Measurements from ENCODE around the gene HMGA1. TPM values are rescaled to one million over a fixed set of nuclear protein-coding genes. Genes with fewer than 3 reads are reported as not detected.
"Not testable (repeated sequence)": the region's sequence is repeated elsewhere in the genome, so short reads cannot be mapped to it uniquely, and the experiment has no call there.

The HMGA1 gene
- total and polyA plus RNA-seq, 7 donors: 83.5 to 389 (median 134) TPM

DNA sequence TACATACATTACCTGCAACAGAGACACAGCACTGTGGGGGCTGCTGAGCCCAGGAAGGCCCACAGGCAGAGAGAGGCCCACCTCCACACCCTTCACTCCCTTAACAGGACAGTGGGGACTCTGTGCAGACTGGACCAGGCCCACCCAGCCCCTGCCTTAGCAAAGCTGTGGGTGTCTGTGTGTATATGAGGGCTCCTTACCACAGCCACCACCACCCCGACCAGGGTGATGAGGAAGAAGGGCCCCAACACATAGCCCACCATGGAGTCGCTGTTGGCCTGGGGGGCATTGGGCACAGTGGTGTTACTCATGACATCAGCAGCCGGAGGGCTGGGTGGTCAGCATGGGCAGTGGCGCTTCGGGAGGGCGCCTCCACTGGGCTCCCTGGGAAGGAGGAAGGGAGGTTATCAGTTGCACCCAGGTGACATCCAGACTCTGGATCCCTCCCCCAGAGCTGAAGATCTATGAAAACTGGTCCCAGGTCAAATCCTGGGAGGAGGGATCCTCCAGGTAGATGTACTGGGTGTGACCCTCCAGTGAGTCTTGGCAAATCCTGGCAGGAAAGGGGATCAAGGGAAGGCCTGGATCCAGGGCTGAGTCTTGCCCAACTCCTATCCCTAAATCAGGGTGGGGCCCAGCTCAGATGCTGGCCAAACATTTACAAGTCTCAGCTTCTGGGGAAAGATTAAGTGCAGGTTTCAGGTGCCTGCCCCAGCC lies 11.0 kb downstream of the HMGA1 start:
- ATAC-seq (no peak), DNase-seq (no peak)
- H3K36me3 ChIP-seq (ENCODE audit: insufficient read depth in 1 of 2, low read depth in 1 of 2): peaks cover 0 to 12% of the 10 kb centered on the region in 2 donors
- H3K27me3 ChIP-seq (ENCODE audit: insufficient read depth in 3 of 3, low read length in 2 of 3): no peaks in the 10 kb centered on the region
- peak overlapping the region; percentile 72 for H3K4me3 ChIP-seq
- no peaks in the 10 kb centered on the region for H3K9me3 ChIP-seq
- 80 to 88% (median 87%) methylated on average over 3 to 6 of the region's 6 CpGs for WGBS, 3 donors
- TF ChIP-seq, protein P1, sequence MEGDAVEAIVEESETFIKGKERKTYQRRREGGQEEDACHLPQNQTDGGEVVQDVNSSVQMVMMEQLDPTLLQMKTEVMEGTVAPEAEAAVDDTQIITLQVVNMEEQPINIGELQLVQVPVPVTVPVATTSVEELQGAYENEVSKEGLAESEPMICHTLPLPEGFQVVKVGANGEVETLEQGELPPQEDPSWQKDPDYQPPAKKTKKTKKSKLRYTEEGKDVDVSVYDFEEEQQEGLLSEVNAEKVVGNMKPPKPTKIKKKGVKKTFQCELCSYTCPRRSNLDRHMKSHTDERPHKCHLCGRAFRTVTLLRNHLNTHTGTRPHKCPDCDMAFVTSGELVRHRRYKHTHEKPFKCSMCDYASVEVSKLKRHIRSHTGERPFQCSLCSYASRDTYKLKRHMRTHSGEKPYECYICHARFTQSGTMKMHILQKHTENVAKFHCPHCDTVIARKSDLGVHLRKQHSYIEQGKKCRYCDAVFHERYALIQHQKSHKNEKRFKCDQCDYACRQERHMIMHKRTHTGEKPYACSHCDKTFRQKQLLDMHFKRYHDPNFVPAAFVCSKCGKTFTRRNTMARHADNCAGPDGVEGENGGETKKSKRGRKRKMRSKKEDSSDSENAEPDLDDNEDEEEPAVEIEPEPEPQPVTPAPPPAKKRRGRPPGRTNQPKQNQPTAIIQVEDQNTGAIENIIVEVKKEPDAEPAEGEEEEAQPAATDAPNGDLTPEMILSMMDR (IDR thresholded peaks at IDR 0.05): no peak
- peak overlapping the region; percentile 89 for H3K27ac ChIP-seq
- intact Hi-C loops (cut with DNase I): loop anchor here (2.0 kb wide), 2 partner anchors 145 to 167 kb away; partner anchors contain the start of gene NUDT3 (in 2 of the 2)
- peaks cover 32% of the 10 kb centered on the region for H3K4me1 ChIP-seq

DNA sequence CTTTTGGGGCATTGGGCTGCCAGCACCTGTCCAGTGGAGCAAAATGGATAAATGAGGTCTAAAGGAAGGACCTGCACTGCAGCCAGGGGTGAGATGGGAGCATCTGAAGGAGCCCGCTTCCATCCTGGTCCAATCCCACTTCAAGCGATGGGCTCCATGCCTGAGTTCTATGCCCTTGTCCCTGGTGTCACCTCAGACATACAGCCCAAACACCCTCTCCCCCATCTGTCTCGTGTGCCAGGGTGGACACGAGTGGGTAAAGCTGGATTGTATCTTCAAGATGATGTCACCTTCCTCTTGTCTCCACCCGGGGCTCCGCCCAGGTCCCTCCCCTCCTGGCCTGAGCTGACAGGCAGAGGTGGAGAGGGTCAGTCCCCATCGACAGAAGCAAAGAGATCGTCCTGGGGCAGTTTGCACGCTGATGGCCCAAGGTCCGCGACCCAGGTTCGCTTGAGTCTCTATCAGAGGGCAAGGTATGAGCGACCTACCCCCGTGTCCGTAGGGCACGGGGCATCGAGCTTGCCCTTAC lies 11.6 kb downstream of the HMGA1 start:
- DNase-seq (peak; percentile 69 to 85), ATAC-seq (peak; percentile 13 to 54 (median 33))
- TF ChIP-seq, protein P1 (IDR thresholded peaks at IDR 0.05): no peak
- intact Hi-C loops (cut with DNase I): loop anchor here (2.0 kb wide), 2 partner anchors 145 to 167 kb away; partner anchors contain the start of gene NUDT3 (in 2 of the 2)
- Histone ChIP-seq H3K36me3 (ENCODE audit: insufficient read depth in 1 of 2, low read depth in 1 of 2) (peaks cover 0 to 6% of the 10 kb centered on the region in 2 donors), H3K4me3 (peak overlapping the region; percentile 72), H3K9me3 (no peaks in the 10 kb centered on the region), H3K4me1 (peaks cover 27% of the 10 kb centered on the region), H3K27me3 (ENCODE audit: insufficient read depth in 3 of 3, low read length in 2 of 3) (no peaks in the 10 kb centered on the region), H3K27ac (peak overlapping the region; percentile 89)
- WGBS, 3 donors: 9 to 12% (median 12%) methylated on average over 17 of the region's 17 CpGs

DNA sequence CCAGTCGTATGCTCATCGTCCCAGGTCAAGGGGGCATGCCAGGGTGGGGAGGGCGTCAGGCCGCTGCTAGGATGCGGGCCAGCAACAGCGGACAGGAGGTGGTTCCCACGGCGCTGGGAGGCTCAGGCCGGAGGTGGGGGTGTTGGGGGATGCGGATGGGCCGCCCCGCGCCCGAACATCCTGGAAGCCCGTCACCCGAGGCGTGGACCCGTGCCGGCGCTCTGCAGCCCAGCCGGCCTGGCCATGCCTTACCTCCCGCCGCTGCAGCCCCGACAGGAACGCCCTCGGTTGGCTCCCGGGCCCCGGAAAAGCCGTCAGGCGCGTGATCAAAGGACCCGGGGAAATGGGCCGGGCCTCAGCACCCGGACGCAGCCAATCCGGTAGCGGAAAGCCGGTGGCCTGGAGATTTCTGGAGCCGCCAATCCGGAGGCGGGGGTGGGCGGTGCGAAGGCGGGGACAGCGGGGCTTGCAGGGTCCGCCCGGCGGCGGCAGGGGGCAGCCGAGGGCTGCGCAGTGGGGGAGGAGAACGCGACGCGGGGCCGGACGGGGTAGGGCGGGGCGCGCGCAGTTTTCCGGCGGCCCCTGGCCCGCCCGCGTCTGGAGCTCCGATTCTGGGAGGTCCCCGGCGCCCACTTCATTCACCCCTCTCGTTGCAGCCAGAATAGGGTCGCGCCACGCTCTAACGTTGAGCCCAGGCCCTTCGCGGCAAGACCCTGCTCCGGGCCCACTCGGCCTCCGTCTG lies 12.2 kb downstream of the HMGA1 start, which contains the start of gene SMIM29:
Gene SMIM29 (minus strand): TSS at position 280 of the 742 bp plus-strand sequence. CDS start 1,215 bp downstream, outside the sequence.
- Histone ChIP-seq H3K36me3 (ENCODE audit: insufficient read depth in 1 of 2, low read depth in 1 of 2) (no peaks in the 10 kb centered on the region), H3K27ac (peak within 1 kb of the TSS; percentile 89), H3K4me1 (peaks cover 21% of the 10 kb centered on the region), H3K9me3 (no peaks in the 10 kb centered on the region), H3K4me3 (peak within 1 kb of the TSS; percentile 72), H3K27me3 (ENCODE audit: insufficient read depth in 3 of 3, low read length in 2 of 3) (no peaks in the 10 kb centered on the region)
- intact Hi-C loops (cut with DNase I): loop anchor here (1.0 to 2.0 kb wide), 3 partner anchors 144 to 166 kb away; partner anchors contain the start of gene NUDT3 (in 2 of the 2)
- peak; percentile 97 to 99 for DNase-seq
- ATAC-seq: peak; percentile 88 to 93 (median 90)
- WGBS, 3 donors: 0 to 1% (median 0%) methylated on average over 56 to 79 of the region's 79 CpGs
- TF ChIP-seq, protein P1 (IDR thresholded peaks at IDR 0.05): peak; percentile 92

DNA sequence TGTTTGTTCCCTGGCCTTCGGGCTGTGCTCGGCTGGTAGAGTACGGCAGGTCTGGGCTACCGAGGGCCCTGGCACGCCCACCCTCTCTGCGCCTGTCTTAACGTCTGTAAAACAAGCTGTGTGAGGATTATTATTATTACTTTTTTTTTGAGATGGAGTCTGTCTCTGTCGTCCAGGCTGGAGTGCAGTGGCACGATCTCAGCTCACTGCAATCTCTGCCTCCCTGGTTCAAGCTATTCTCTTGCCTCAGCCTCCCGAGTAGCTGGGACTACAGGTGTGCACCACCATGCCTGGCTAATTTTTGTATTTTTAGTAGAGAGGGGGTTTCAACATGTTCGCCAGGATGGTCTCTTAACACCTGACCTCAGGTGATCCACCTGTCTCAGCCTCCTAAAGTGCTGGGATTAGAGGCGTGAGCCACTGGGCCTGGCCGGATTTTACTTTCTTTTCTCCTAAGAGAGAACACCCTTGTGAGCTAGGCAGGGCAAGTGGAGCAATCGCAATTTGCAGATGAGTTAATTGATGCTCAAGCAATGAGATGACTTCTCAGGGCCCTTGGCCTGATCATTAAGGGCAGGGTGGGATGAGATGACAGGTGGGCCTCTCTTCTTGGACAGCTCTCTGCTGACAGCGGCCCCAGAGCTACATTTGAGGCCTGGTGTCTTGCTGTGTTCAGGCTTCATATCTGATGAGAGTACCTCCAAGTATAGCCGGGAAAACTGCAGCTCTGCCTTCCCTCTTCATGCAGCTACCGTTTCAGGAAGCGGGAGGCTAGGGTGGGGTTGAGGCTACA lies 13.0 kb downstream of the HMGA1 start:
- Histone ChIP-seq H3K36me3 (ENCODE audit: insufficient read depth in 1 of 2, low read depth in 1 of 2) (no peaks in the 10 kb centered on the region), H3K27ac (peak overlapping the region; percentile 89), H3K9me3 (no peaks in the 10 kb centered on the region), H3K27me3 (ENCODE audit: insufficient read depth in 3 of 3, low read length in 2 of 3) (no peaks in the 10 kb centered on the region), H3K4me1 (peaks cover 13% of the 10 kb centered on the region), H3K4me3 (peak overlapping the region; percentile 72)
- ATAC-seq (peak; percentile 33 to 40 (median 36)), DNase-seq (no peak)
- TF ChIP-seq, protein P1 (IDR thresholded peaks at IDR 0.05): no peak
- intact Hi-C loops (cut with DNase I): loop anchor here (1.0 to 2.0 kb wide), 3 partner anchors 143 to 166 kb away; partner anchors contain the start of gene NUDT3 (in 2 of the 2)
- 43 to 47% (median 43%) methylated on average over 18 of the region's 18 CpGs for WGBS, 3 donors

DNA sequence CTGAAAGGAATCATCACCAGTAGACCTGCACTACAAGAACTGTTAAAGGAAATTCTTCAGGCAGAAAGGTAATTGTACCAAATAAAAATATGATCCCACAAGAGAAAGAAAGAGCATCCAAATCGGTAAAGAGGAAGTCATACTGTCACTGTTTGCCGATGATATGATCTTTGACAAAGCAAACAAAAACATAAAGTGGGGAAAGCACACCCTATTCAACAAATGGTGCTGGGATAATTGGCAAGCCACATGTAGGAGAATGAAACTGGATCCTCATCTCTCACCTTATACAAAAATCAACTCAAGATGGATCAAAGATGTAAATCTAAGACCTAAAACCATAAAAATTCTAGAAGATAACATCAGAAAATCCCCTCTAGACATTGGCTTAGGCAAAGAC lies 15.7 kb downstream of the HMGA1 start:
- DNase-seq; H3K27me3 ChIP-seq (ENCODE audit: insufficient read depth in 3 of 3, low read length in 2 of 3); H3K4me1 ChIP-seq; H3K36me3 ChIP-seq (ENCODE audit: insufficient read depth in 1 of 2, low read depth in 1 of 2); intact Hi-C loops (cut with DNase I); H3K27ac ChIP-seq; H3K4me3 ChIP-seq; H3K9me3 ChIP-seq; ATAC-seq: not testable (repeated sequence)
- 49 to 67% (median 53%) methylated on average over 2 of the region's 2 CpGs for WGBS, 3 donors
